NT2/D1 (cell line): ENCODE results near the gene AVL9.
"Not testable (repeated sequence)": the region's sequence is repeated elsewhere in the genome, so short reads cannot be mapped to it uniquely, and the experiment has no call there.

Experiments
- DNase-seq: peaks from one replicate; pipeline ENCODE4 v3.0.0-alpha.2; 2011; ENCODE audit warnings: low read depth, low spot score
- H3K27me3 ChIP-seq: 2 replicates; pipeline ENCODE4 v1.6.0; 2011; ENCODE audit warnings: mild to moderate bottlenecking; ENCODE audit not compliant: insufficient read length, insufficient read depth
- H3K36me3 ChIP-seq: 2 replicates; pipeline ENCODE4 v1.6.1; 2011; ENCODE audit warnings: mild to moderate bottlenecking, low read length, mixed read lengths; ENCODE audit not compliant: insufficient read depth, insufficient read length
- H3K4me1 ChIP-seq: 2 replicates; pipeline ENCODE4 v1.5.1; 2011; ENCODE audit not compliant: insufficient read depth, insufficient read length
- H3K4me3 ChIP-seq: 2 replicates; pipeline ENCODE4 v1.5.1; 2011; ENCODE audit warnings: low read depth; ENCODE audit not compliant: insufficient read length
- H3K9ac ChIP-seq: 2 replicates; pipeline ENCODE4 v1.6.0; 2011; ENCODE audit warnings: low read depth; ENCODE audit not compliant: insufficient read length
- H3K9me3 ChIP-seq: 2 replicates; pipeline ENCODE4 v1.5.1; 2011; ENCODE audit warnings: mild to moderate bottlenecking, low read length; ENCODE audit not compliant: insufficient read depth
- SUZ12 ChIP-seq: IDR thresholded peaks from 2 replicates; pipeline ENCODE4 v1.6.1; 2011; ENCODE audit not compliant: insufficient read length, insufficient read depth; ENCODE audit errors: extremely low read depth
- YY1 ChIP-seq: IDR thresholded peaks from 2 replicates; pipeline ENCODE4 v1.6.1; 2011; ENCODE audit not compliant: insufficient read length, insufficient read depth
- ZNF274 ChIP-seq: IDR thresholded peaks from 2 replicates; pipeline ENCODE4 v1.6.1; 2011; ENCODE audit warnings: mild to moderate bottlenecking, low read depth, low read length

The AVL9 gene

GRCh38 chr7:32496052-32496813 lies 944 bp downstream of the AVL9 start:
- DNase-seq = no peak
- Histone ChIP-seq H3K9me3 (peaks cover 11% of the 10 kb centered on the region; the same call in 1 of the 2 replicates), H3K36me3 (peaks cover 9% of the 10 kb centered on the region), H3K4me1 (peaks cover 2% of the 10 kb centered on the region), H3K27me3 (no peaks in the 10 kb centered on the region), H3K9ac (peak overlapping the region; percentile 92), H3K4me3 (peak overlapping the region; percentile 95)
- TF ChIP-seq ZNF274 (no peak), YY1 (no peak), SUZ12 (no peak)

GRCh38 chr7:32499755-32500154 lies 4.5 kb downstream of the AVL9 start:
- not testable (repeated sequence) for DNase-seq, H3K9ac ChIP-seq, H3K36me3 ChIP-seq

GRCh38 chr7:32500216-32500615 lies 4.9 kb downstream of the AVL9 start:
- not testable (repeated sequence) for DNase-seq, H3K4me3 ChIP-seq, H3K4me1 ChIP-seq, H3K27me3 ChIP-seq, H3K9ac ChIP-seq, H3K36me3 ChIP-seq
- H3K9me3 ChIP-seq = peaks cover 11% of the 10 kb centered on the region; the same call in 1 of the 2 replicates

More at GRCh38 chr7:32499755-32500154, 4.5 kb downstream of the AVL9 start:
- H3K27me3 ChIP-seq, H3K4me3 ChIP-seq, H3K4me1 ChIP-seq: not testable (repeated sequence)
- peaks cover 11% of the 10 kb centered on the region; the same call in 1 of the 2 replicates for H3K9me3 ChIP-seq

- H3K4me3 ChIP-seq = no peak overlapping the region
- no peak overlapping the region for H3K9ac ChIP-seq
Measured at GRCh38 chr7:32500922-32501341, 5.6 kb downstream of the AVL9 start.

GRCh38 chr7:32501522-32501921 lies 6.2 kb downstream of the AVL9 start:
- H3K36me3 ChIP-seq = peaks cover 9% of the 10 kb centered on the region
- H3K4me1 ChIP-seq = peaks cover 2% of the 10 kb centered on the region
- H3K27me3 ChIP-seq = no peaks in the 10 kb centered on the region
- no peak for DNase-seq
- H3K9me3 ChIP-seq = peaks cover 11% of the 10 kb centered on the region; the same call in 1 of the 2 replicates
- TF ChIP-seq SUZ12 (no peak), YY1 (no peak), ZNF274 (no peak)
- no peak overlapping the region for H3K9ac ChIP-seq
- no peak overlapping the region for H3K4me3 ChIP-seq

More at GRCh38 chr7:32500922-32501341, 5.6 kb downstream of the AVL9 start:
- Histone ChIP-seq H3K27me3 (no peaks in the 10 kb centered on the region), H3K4me1 (peaks cover 2% of the 10 kb centered on the region), H3K36me3 (peaks cover 9% of the 10 kb centered on the region), H3K9me3 (peaks cover 11% of the 10 kb centered on the region; the same call in 1 of the 2 replicates)
- DNase-seq = no peak
- TF ChIP-seq ZNF274 (no peak), SUZ12 (no peak), YY1 (no peak)

GRCh38 chr7:32502728-32503127 lies 7.4 kb downstream of the AVL9 start:
- no peaks in the 10 kb centered on the region for H3K4me1 ChIP-seq
- H3K27me3 ChIP-seq = no peaks in the 10 kb centered on the region
- no peak for DNase-seq
- TF ChIP-seq YY1 (no peak), ZNF274 (no peak), SUZ12 (no peak)
- no peak overlapping the region for H3K4me3 ChIP-seq
- H3K9ac ChIP-seq = no peak overlapping the region
- H3K36me3 ChIP-seq = peaks cover 5% of the 10 kb centered on the region
- peaks cover 18% of the 10 kb centered on the region; the same call in 1 of the 2 replicates for H3K9me3 ChIP-seq

- no peak for DNase-seq
- peaks cover 3% of the 10 kb centered on the region for H3K36me3 ChIP-seq
- TF ChIP-seq SUZ12 (no peak), YY1 (no peak), ZNF274 (no peak)
- H3K9me3 ChIP-seq = peaks cover 22% of the 10 kb centered on the region
- H3K4me3 ChIP-seq = no peak overlapping the region
- no peaks in the 10 kb centered on the region for H3K27me3 ChIP-seq
- H3K9ac ChIP-seq = no peak overlapping the region
- H3K4me1 ChIP-seq = no peaks in the 10 kb centered on the region
Measured at GRCh38 chr7:32506266-32507054, 11.2 kb downstream of the AVL9 start.
